HL-60 (cell line): Measurements from ENCODE around the gene LRP5.

Experiments used
- CTCF ChIP-seq: IDR thresholded peaks from one replicate; pipeline ENCODE4 v1.5.1; 2011; ENCODE audit warnings: low read length, control low read depth, inconsistent platforms; ENCODE audit not compliant: insufficient read depth
- POLR2AphosphoS5 ChIP-seq: IDR thresholded peaks from 2 replicates; pipeline ENCODE4 v1.6.1; 2012; ENCODE audit warnings: low read depth

- no peak for TF ChIP-seq POLR2AphosphoS5
- TF ChIP-seq CTCF: no peak
Observed at GRCh38 chr11:68282861-68283230, 29.5 kb upstream of the LRP5 start.
